ENCODE measurements around the gene SSTR4. TPM values are rescaled to one million over a fixed set of nuclear protein-coding genes. Genes with fewer than 3 reads are reported as not detected.

Gene SSTR4
- total RNA-seq, 1 donor from 2014 or later, result not detected

DNA sequence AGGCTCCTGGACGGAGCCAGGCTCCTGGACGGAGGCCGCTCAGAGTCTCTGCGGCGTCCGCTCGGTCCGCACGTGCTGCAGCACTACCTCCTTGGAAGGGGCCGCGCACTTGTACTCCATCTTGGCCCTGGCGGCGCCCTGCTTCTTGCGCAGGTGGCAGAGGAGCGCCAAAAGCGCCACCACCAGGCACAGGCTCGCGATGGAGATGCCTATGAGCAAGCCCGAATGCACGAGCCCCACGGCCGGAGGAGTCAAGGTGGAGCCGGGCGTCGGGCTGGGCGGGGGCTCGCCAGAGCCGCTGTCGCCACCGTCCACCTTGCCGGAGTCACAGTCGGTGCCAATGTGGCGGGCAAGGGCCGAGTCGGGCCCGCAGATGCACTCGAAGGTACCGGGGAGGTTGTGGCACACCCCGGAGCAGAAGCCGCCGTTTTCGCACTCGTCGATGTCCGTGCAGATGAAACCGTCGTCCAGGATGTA, 12.7 kb downstream of the SSTR4 start:
- Mint-ChIP-seq H3K4me1 (ENCODE audit: low read depth) (peaks cover 38% of the 10 kb centered on the region), H3K27ac (ENCODE audit: unreplicated experiment) (no peak overlapping the region), H3K36me3 (ENCODE audit: low read depth) (peaks cover 2% of the 10 kb centered on the region), H3K27me3 (ENCODE audit: low read depth) (no peaks in the 10 kb centered on the region), H3K4me3 (ENCODE audit: unreplicated experiment) (peak overlapping the region; percentile 85), H3K9me3 (ENCODE audit: low read depth) (no peaks in the 10 kb centered on the region)
- TF ChIP-seq CTCF (IDR thresholded peaks at IDR 0.05), result no peak
- no peak for DNase-seq (ENCODE audit: low spot score)

DNA sequence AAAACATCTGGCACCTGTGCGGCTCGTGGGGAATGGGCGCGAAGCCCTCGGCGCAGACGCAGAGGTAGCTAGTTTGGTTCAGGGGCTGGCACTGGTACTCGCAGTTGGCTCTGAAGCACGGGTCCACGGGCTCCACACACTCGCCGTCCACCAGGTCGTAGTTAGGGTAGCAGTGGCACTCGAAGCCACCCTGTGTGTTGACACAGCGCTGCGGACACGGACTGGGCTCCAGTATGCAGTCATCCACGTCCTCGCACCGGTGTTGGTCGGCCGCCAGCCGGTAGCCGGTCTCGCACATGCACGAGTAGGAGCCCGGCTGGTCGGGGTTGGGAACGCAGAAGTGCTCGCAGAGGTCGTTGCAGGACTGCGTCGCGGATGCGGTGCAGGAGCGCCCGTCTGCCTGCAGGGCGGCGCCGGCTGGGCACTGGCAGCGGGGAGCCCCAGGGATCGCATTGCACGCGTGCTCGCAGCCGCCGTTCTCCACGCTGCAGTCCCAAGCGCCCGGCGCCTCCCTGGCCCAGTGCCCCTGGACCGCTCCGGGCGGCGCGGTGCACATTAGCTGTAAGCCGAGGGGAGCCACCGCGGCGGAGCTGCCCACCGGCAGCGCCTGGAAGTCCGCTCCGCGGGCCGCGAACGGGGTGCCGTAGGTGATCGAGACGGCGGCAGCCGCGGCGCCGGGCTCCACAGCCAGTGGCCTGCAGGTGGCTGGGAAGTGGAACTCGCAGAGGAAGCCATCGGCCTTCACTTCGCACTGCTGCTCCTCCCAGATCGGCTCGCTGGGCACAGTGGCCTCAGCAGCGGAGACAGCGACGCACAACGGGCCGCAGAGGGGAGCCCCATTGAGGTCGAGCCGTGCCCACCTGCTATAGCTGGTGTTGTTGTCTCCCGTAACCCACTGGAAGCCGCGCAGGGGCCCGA, 13.4 kb downstream of the SSTR4 start:
- no peaks in the 10 kb centered on the region for H3K27me3 Mint-ChIP-seq (ENCODE audit: low read depth)
- H3K4me3 Mint-ChIP-seq (ENCODE audit: unreplicated experiment), result peak overlapping the region; percentile 85
- DNase-seq (ENCODE audit: low spot score), result no peak
- no peaks in the 10 kb centered on the region for H3K9me3 Mint-ChIP-seq (ENCODE audit: low read depth)
- TF ChIP-seq CTCF (IDR thresholded peaks at IDR 0.05), result peak; percentile 76
- H3K36me3 Mint-ChIP-seq (ENCODE audit: low read depth), result peaks cover 2% of the 10 kb centered on the region
- H3K4me1 Mint-ChIP-seq (ENCODE audit: low read depth), result peaks cover 38% of the 10 kb centered on the region
- H3K27ac Mint-ChIP-seq (ENCODE audit: unreplicated experiment), result peak overlapping the region; percentile 27

DNA sequence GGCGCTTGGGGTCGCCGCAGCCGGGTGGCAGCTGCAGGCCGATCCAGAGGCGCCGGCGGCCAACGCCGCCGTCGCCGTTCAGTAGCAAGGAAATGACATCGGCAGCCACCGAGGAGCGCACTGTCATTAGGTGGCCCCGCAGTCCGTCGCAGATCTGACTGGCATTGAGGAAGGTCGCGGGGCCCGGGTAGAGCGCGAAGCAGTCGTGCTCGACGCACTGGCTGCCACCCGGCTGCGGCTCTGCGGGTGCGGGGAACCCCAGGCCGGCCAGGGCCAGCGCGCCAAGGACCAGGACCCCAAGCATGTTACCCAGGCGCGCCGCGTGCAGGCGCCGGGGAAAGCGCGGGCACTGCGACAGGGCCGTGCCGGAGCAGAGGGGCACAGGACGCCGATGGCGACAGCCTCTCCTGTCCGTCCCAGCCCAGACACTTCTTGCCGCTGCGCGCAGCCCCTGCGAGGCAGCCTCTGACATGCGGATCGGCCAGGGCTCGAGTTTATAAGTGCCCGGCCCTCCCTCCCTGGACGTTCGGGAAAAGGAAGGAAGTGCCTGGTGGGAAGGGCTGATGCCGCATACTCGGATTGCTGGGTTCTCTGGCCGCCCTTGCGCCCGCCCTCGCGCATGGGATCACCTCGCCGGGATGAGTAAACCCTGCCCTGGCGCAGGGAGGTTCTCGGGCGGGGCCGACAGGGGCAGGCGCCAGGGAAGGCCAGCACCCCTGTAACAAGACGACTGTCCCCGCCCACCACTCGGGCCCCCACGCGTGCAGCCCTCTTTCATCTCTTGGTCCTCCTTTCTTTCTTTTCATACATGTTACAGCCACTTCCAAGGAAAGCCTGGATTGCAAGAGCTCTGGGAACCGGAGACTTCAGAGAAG, 14.3 kb downstream of the SSTR4 start, which contains the start of gene THBD:
Gene THBD (minus strand): TSS at position 472 of the 875 bp plus-strand sequence. CDS start 168 bp downstream, at position 304.
- Mint-ChIP-seq H3K36me3 (ENCODE audit: low read depth) (peaks cover 2% of the 10 kb centered on the region), H3K27ac (ENCODE audit: unreplicated experiment) (peak within 1 kb of the TSS; percentile 94), H3K4me1 (ENCODE audit: low read depth) (peaks cover 38% of the 10 kb centered on the region), H3K4me3 (ENCODE audit: unreplicated experiment) (peak within 1 kb of the TSS; percentile 85), H3K27me3 (ENCODE audit: low read depth) (no peaks in the 10 kb centered on the region), H3K9me3 (ENCODE audit: low read depth) (no peaks in the 10 kb centered on the region)
- no peak for DNase-seq (ENCODE audit: low spot score)
- TF ChIP-seq CTCF (IDR thresholded peaks at IDR 0.05), result no peak

DNA sequence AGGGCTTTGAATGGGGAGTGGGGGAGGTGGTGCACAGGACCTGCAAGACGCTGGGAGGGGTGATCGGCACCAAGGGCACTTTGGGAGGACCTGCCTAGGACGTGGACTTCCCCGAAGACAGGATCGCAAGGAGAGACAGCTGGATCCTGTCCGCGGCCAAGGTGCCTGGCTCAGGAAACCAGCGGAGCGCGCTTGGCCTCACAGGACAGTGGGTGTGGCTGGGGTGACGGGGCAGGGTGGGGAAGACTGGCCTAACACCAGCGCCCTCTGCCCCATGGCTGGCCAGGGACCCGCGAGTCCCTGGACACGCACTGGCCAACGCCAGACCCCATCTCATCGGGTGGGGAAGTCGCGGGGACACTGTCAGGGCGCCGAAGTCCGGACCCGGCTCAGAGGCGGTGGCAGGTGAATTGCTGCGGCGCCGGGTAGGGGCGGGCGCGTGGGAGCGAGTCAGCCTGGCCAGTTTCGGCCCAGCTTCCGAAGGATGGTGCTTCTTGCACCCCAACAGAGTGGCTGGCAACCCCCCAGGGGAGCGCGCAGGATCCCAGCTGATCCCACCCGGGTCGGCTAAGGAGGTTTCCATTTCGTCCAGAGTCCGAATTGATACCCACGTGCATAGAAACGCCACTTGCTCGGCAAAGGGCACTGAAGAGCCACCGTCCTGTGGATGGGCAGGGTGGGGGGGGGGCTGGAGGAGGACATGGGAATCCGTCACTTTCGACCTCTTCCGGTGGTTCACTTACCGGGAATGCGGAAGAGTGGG, 15.1 kb downstream of the SSTR4 start:
- peaks cover 38% of the 10 kb centered on the region for H3K4me1 Mint-ChIP-seq (ENCODE audit: low read depth)
- H3K9me3 Mint-ChIP-seq (ENCODE audit: low read depth), result no peaks in the 10 kb centered on the region
- H3K36me3 Mint-ChIP-seq (ENCODE audit: low read depth), result peaks cover 2% of the 10 kb centered on the region
- TF ChIP-seq CTCF (IDR thresholded peaks at IDR 0.05), result no peak
- H3K27me3 Mint-ChIP-seq (ENCODE audit: low read depth), result no peaks in the 10 kb centered on the region
- H3K27ac Mint-ChIP-seq (ENCODE audit: unreplicated experiment), result peak overlapping the region; percentile 94
- H3K4me3 Mint-ChIP-seq (ENCODE audit: unreplicated experiment), result peak overlapping the region; percentile 85
- DNase-seq (ENCODE audit: low spot score), result no peak

Data from chondrocyte (in vitro differentiated cells).